KOPT-K1 (cell line): ENCODE measurements around the gene PGM2L1.

Experiments
- H3K27ac ChIP-seq: fragments of 200-600 bp; sonication (generic); 2 replicates; pipeline ENCODE4 v1.5.1; 2016; ENCODE audit warnings: antibody characterized with exemption, mild to moderate bottlenecking, low read depth, low read length; ENCODE audit not compliant: poor library complexity, severe bottlenecking
- H3K36me3 ChIP-seq: fragments of 200-600 bp; sonication (generic); 2 replicates; pipeline ENCODE4 v1.5.1; 2017; ENCODE audit warnings: antibody characterized with exemption, mild to moderate bottlenecking, low read length, moderate library complexity; ENCODE audit not compliant: insufficient read depth
- H3K9me3 ChIP-seq: fragments of 200-600 bp; sonication (generic); 2 replicates; pipeline ENCODE4 v1.5.1; 2017; ENCODE audit warnings: antibody characterized with exemption, low read length, mild to moderate bottlenecking; ENCODE audit not compliant: insufficient read depth, poor library complexity, severe bottlenecking

PGM2L1 gene

GRCh38 chr11:74311352-74311926 is 86.8 kb downstream of the PGM2L1 start, which contains the start of gene P4HA3:
TSS of gene P4HA3 (minus strand) at chr11:74311640. CDS start at chr11:74311611, 29 bp downstream.
- Histone ChIP-seq H3K9me3 (peaks cover 2% of the 10 kb centered on the region), H3K27ac (no peak within 1 kb of the TSS), H3K36me3 (no peaks in the 10 kb centered on the region)

- H3K27ac ChIP-seq, result no peak overlapping the region
- H3K9me3 ChIP-seq, result no peaks in the 10 kb centered on the region
- H3K36me3 ChIP-seq, result no peaks in the 10 kb centered on the region
Measured at GRCh38 chr11:74310857-74311256, 87.4 kb downstream of the PGM2L1 start.

GRCh38 chr11:74307434-74307833 is 90.8 kb downstream of the PGM2L1 start:
- no peak overlapping the region for H3K27ac ChIP-seq
- no peaks in the 10 kb centered on the region for H3K36me3 ChIP-seq
- H3K9me3 ChIP-seq, result no peaks in the 10 kb centered on the region

- no peak overlapping the region for H3K27ac ChIP-seq
- no peaks in the 10 kb centered on the region for H3K9me3 ChIP-seq
- no peaks in the 10 kb centered on the region for H3K36me3 ChIP-seq
Measured at GRCh38 chr11:74306435-74307175, 91.6 kb downstream of the PGM2L1 start.

- H3K9me3 ChIP-seq, result no peaks in the 10 kb centered on the region
- no peaks in the 10 kb centered on the region for H3K36me3 ChIP-seq
- H3K27ac ChIP-seq, result no peak overlapping the region
Measured at GRCh38 chr11:74299015-74299414, 99.2 kb downstream of the PGM2L1 start.

GRCh38 chr11:74297484-74297883 is 100.7 kb downstream of the PGM2L1 start:
- Histone ChIP-seq H3K36me3 (no peaks in the 10 kb centered on the region), H3K9me3 (no peaks in the 10 kb centered on the region), H3K27ac (no peak overlapping the region)

GRCh38 chr11:74288911-74289310 is 109.3 kb downstream of the PGM2L1 start:
- Histone ChIP-seq H3K9me3 (no peaks in the 10 kb centered on the region), H3K36me3 (no peaks in the 10 kb centered on the region), H3K27ac (no peak overlapping the region)

- no peak overlapping the region for H3K27ac ChIP-seq
- no peaks in the 10 kb centered on the region for H3K9me3 ChIP-seq
Measured at GRCh38 chr11:74288161-74288560, 110.1 kb downstream of the PGM2L1 start.

GRCh38 chr11:74284466-74284865 is 113.8 kb downstream of the PGM2L1 start:
- H3K27ac ChIP-seq, result no peak overlapping the region
- no peaks in the 10 kb centered on the region for H3K36me3 ChIP-seq
- no peaks in the 10 kb centered on the region for H3K9me3 ChIP-seq

More at GRCh38 chr11:74288161-74288560, 110.1 kb downstream of the PGM2L1 start:
- H3K36me3 ChIP-seq, result no peaks in the 10 kb centered on the region

- Histone ChIP-seq H3K36me3 (no peaks in the 10 kb centered on the region), H3K9me3 (no peaks in the 10 kb centered on the region), H3K27ac (no peak overlapping the region)
Measured at GRCh38 chr11:74283580-74284180, 114.6 kb downstream of the PGM2L1 start.

- H3K9me3 ChIP-seq, result no peaks in the 10 kb centered on the region
- H3K27ac ChIP-seq, result no peak overlapping the region
- H3K36me3 ChIP-seq, result no peaks in the 10 kb centered on the region
Measured at GRCh38 chr11:74282914-74283371, 115.3 kb downstream of the PGM2L1 start.

- no peaks in the 10 kb centered on the region for H3K9me3 ChIP-seq
- no peak overlapping the region for H3K27ac ChIP-seq
- H3K36me3 ChIP-seq, result no peaks in the 10 kb centered on the region
Measured at GRCh38 chr11:74282421-74282820, 115.8 kb downstream of the PGM2L1 start.

- no peak overlapping the region for H3K27ac ChIP-seq
- no peaks in the 10 kb centered on the region for H3K36me3 ChIP-seq
Measured at GRCh38 chr11:74280494-74280893, 117.7 kb downstream of the PGM2L1 start.

More at GRCh38 chr11:74280494-74280893, 117.7 kb downstream of the PGM2L1 start:
- H3K9me3 ChIP-seq, result no peaks in the 10 kb centered on the region
